GM15510 (cell line): ENCODE data around the gene SYNDIG1.

ENCODE experiments used
- POLR2A ChIP-seq: IDR thresholded peaks from 3 replicates; pipeline ENCODE4 v1.6.1; 2011; ENCODE audit warnings: borderline replicate concordance; ENCODE audit not compliant: insufficient read length; ENCODE audit errors: extremely low read depth

The SYNDIG1 gene

GRCh38 chr20:24506696-24507095 lies 37.3 kb downstream of the SYNDIG1 start:
- TF ChIP-seq POLR2A: no peak

GRCh38 chr20:24507182-24507853 lies 37.9 kb downstream of the SYNDIG1 start:
- TF ChIP-seq POLR2A: no peak

- TF ChIP-seq POLR2A: no peak
Measured at GRCh38 chr20:24518515-24518914, 49.1 kb downstream of the SYNDIG1 start.

DNA sequence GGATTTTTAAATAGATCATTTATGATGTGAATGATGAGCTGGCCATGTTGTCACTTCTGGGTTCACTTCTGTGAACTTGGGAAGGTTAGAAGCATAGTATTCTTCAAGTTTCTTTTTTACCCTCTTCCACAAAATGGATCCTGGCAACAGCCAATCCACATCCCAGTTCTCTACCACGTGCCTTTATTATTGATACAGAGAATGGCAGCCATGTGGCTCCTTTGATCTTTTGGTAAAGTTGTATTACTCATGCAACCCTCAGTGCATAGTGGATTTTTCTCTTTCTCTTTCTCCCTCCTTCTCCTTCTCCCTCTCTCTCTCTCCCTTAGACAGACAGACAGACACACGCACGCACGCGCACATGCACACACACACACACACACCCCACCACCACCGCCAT lies 50.0 kb downstream of the SYNDIG1 start:
- no peak for TF ChIP-seq POLR2A

GRCh38 chr20:24521032-24521431 lies 51.6 kb downstream of the SYNDIG1 start:
- TF ChIP-seq POLR2A: no peak

- TF ChIP-seq POLR2A: no peak
Measured at GRCh38 chr20:24522452-24523330, 53.3 kb downstream of the SYNDIG1 start.

DNA sequence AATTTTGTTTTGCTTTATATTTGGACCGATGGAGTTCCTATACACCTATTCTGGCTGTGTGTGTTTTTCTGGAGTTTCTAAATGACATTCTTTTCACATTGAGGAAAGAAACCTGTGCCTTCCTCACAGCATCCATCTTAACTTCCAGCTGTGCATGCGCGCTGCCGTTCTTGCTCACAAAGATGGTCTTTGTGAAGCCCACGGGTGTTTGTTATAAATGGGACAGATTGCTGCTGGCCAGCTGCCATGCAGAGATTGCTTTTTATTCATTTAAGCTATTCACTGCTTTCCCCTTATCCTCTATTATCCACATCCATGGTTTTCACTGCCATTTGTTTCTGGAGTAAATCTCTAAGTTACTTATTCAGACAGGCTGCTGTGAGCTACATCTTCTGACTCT lies 54.2 kb downstream of the SYNDIG1 start:
- TF ChIP-seq POLR2A: no peak

- TF ChIP-seq POLR2A: no peak
Measured at GRCh38 chr20:24528583-24529368, 59.3 kb downstream of the SYNDIG1 start.

DNA sequence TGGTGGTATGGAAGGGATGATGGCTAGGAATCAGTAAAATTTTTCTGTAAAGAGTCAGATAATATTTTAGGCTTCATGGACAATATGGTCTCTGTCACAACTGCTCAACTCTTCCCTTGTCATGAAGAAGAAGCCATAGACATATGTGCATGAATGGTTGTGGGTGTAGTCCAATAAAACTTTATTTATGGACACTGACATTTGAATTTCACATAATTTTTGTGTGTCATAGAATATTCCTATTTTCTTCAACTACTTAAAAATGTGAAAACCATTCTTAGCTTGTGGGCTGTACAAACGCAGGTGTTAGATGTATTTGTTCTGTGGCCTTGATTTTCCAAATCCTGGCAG lies 59.9 kb downstream of the SYNDIG1 start:
- no peak for TF ChIP-seq POLR2A

DNA sequence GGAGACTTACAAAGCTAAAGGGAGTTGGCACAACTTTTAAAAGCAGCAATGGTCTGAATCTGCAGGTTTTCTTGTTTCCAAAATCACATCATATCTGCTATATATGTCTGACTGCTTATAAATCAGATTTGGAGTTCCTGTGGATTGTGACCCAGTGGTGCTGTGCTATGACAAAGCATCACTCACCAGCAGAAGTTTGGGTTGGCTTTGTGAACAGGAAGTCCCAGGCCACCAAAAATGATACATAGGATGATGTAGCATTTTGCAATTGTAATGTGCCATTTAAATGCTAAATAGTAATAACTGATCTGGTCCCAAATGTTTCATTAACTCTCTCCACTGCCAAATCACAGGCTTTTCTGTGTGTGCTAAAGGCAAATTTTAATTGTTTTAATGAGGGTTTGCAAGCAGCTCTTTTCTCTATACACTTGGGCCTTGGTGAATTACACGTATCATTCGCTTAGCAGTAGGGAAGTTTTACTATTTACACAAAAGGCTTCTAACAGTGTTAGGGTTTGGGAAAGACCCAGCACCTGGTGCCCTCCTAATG lies 60.8 kb downstream of the SYNDIG1 start:
- TF ChIP-seq POLR2A: no peak

DNA sequence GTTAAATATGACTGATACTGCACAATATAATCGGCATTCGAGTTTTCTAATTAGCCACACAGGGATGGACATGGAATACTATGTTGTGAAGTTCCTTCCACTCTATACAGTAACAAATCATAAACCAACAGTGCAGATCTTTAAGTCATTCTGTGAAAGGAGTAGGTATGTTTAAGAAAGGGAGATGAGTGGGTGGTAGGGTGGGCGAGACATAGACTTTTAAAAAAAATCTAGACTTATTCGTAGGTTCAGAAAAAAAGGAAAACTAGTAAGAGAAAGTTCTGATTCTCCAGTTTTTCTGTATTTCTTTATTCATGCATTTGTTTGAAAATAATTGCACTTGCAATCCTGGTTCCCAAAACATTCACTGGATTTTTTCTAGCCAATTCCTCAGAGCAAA lies 61.8 kb downstream of the SYNDIG1 start:
- TF ChIP-seq POLR2A: no peak

DNA sequence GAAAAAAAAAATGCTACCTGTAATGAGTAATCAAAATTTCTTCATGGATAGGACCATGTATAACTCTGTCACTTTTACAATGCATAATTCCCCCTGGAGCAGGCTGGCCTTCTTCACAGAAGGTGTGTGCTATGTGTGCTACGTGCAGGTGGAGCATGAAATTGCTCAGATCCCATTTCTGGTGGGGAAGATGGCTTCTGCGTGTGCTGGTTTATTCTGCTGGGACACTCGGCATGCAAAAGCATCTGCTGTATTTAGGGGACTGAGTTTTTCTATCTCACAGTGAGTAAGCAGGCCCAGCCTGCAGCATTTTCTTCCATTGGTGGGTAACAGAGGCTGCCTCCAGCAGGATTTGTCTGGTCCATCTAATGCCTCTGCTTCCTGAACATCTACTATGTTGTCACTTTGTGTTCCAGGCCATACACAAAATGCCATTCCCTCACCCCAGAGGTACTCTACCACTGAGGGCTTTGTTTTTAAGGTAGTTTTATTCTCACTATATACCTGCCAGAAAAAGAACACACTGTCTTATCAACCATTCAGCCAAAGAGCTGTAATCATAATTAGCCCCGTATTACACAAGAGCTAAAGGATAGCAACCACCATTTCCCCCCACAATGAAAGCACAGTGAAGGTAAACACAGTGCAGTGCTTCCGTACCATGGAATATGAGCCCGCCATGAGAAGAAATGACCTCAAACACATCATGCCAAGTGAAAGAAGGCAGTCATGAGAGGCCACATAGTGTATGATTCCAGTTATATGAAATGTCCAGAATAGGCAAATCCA lies 62.4 kb downstream of the SYNDIG1 start:
- TF ChIP-seq POLR2A: no peak

DNA sequence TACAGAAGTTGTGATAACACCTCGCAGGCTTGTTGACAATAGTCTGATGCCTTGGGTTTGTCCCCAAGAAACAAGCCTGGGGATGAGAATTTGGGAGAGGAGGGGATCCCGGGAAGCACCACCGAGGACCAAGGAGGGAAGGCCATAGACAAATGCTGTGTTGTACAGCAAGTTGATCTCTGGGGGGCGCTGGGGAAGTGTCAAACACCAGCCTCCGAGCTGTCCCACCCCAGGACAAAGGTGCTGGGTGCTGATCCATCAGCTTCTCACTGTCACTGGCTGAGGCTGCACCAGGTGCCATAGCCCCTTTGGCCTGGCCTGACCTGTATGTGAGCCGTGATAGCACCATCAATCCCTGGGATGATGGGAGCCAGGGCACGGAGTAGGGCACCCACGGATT lies 64.0 kb downstream of the SYNDIG1 start:
- TF ChIP-seq POLR2A: no peak

DNA sequence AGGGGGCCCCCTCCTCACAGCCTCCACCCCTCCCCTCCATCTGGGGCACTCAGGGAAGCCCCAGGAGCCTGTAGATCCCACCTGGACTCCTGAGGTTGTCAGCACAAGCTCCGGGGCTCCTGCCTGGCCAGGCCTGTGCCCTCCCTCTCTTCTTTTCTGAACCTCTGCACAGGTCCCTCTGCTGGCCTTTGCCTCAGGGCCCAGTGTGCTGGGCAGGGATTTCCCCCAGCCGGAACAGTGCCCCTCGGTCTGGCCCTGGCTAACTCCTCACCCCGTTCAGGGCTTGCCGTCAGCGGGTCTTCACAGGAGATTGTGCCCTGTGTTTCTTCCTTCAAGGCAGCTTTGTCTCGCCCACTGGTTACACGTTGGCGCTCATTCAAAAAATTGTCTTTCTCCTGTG lies 64.9 kb downstream of the SYNDIG1 start:
- no peak for TF ChIP-seq POLR2A
